ENCODE data around the gene RAB26.
"Not testable (repeated sequence)": the region's sequence is repeated elsewhere in the genome, so short reads cannot be mapped to it uniquely, and the experiment has no call there.

DNA sequence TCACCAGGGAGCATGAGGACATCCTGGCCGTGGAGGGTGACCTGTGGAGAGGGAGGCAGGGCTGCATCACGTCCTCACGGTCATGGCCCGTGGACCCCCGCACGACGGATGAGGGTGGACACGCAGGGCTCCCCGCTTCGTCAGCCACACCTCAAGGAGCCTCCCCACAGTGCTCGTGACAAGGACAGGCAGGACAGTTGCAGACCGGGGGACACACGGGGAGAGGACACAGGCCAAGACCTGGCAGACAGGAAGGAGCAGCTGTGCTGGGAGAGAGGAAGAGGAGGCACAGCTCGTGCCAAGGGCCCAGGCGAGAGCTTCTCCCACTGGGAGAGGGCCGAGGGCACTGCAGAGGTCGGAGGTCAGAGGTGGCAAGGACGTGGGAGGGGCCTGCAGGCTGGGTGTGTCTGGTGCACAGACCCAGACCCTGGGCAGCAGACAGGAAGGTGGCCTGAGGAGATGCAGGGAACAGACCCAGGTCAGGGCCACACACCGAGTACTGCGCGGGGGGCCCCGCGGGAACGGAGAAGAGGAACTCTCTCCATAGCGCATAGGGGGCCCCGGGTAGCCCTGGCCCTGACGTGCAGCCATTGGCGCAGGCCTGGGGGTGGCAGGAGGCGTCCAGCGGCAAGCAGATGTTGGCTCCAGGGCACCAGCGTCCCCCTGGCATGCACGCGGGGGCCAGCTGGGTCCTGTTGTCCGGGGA lies 33.4 kb upstream of the RAB26 start:
- TF ChIP-seq POLR2A (IDR thresholded peaks at IDR 0.05) = not testable (repeated sequence)
- TF ChIP-seq, protein P1, sequence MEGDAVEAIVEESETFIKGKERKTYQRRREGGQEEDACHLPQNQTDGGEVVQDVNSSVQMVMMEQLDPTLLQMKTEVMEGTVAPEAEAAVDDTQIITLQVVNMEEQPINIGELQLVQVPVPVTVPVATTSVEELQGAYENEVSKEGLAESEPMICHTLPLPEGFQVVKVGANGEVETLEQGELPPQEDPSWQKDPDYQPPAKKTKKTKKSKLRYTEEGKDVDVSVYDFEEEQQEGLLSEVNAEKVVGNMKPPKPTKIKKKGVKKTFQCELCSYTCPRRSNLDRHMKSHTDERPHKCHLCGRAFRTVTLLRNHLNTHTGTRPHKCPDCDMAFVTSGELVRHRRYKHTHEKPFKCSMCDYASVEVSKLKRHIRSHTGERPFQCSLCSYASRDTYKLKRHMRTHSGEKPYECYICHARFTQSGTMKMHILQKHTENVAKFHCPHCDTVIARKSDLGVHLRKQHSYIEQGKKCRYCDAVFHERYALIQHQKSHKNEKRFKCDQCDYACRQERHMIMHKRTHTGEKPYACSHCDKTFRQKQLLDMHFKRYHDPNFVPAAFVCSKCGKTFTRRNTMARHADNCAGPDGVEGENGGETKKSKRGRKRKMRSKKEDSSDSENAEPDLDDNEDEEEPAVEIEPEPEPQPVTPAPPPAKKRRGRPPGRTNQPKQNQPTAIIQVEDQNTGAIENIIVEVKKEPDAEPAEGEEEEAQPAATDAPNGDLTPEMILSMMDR (IDR thresholded peaks at IDR 0.05) = not testable (repeated sequence)

Measured in thyroid gland (tissue), 4 donors.